Thyroid gland (tissue), 4 donors: ENCODE measurements around the gene ACADM.

Source experiments
- CTCF ChIP-seq, 6 experiments: fragments of 200-600 bp in 3 of 6; fragments of 450-650 bp in 3 of 6; sonication (generic) in 3 of 6; IDR thresholded peaks; one replicate each; pipeline ENCODE4 v1.5.1; 2016 to 2019; ENCODE audit warnings: antibody characterized with exemption in 6 of 6, mild to moderate bottlenecking in 2 of 6, inconsistent platforms in 1 of 6, moderate library complexity in 1 of 6
- POLR2A ChIP-seq, 2 donors: fragments of 450-650 bp; IDR thresholded peaks; one replicate each; pipeline ENCODE4 v1.6.1; 2017; ENCODE audit warnings: antibody characterized with exemption in 2 of 2, mild to moderate bottlenecking in 2 of 2, moderate library complexity in 1 of 2

GRCh38 chr1:75723989-75724471 lies 479 bp upstream of the ACADM start:
- TF ChIP-seq CTCF (IDR thresholded peaks at IDR 0.05) = no peak
- TF ChIP-seq POLR2A (IDR thresholded peaks at IDR 0.05) = no peak
